PFSK-1 (cell line): ENCODE measurements around the gene VDAC1.

Experiments used
- FOXP2 ChIP-seq: optimal IDR thresholded peaks from 2 replicates; pipeline ENCODE3; 2011; ENCODE audit warnings: borderline replicate concordance, control low read depth, inconsistent platforms; ENCODE audit not compliant: insufficient read depth; ENCODE audit errors: extremely low read length, extremely low read depth
- POLR2AphosphoS5 ChIP-seq: IDR thresholded peaks from 2 replicates; pipeline ENCODE4 v1.6.1; 2012; ENCODE audit warnings: low read depth, mild to moderate bottlenecking, control low read depth, low read length, moderate library complexity
- SIN3A ChIP-seq: IDR thresholded peaks from 2 replicates; pipeline ENCODE4 v1.6.1; 2012; ENCODE audit warnings: mild to moderate bottlenecking, low read length, moderate library complexity, borderline replicate concordance; ENCODE audit not compliant: insufficient read depth
- TAF1 ChIP-seq: IDR thresholded peaks from 2 replicates; pipeline ENCODE4 v1.6.1; 2012; ENCODE audit warnings: low read length, control low read depth, borderline replicate concordance; ENCODE audit not compliant: insufficient read depth
- TF ChIP-seq, protein P1 (sequence below), 2 experiments: IDR thresholded peaks; 2 replicates each; pipeline versions ENCODE4 v1.6.1 to v1.8.0; 2011 to 2012; ENCODE audit warnings: low read depth in 2 of 2, low read length in 2 of 2, control low read depth in 1 of 2, inconsistent platforms in 1 of 2, mild to moderate bottlenecking in 1 of 2, moderate library complexity in 1 of 2; ENCODE audit not compliant: insufficient read depth in 1 of 2

Gene VDAC1

DNA sequence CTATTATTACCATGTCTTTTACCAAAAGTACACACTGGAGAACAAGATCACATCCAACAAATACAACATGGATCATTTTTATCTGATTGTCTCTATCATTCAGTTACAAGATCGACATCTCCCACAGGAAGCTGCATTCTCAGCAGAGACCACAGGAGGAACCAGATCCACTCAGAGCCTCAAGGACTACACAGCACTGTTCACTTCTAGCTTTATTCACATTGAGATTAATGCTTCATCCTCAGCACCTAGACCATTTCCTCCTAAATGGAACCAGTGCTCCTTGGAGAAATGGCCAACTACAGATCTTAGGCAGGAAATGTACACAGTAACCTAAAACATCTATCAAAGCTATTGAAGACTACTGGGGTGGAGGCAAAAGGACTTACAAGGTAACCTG, 23.1 kb downstream of the VDAC1 start:
- TF ChIP-seq POLR2AphosphoS5 = no peak
- no peak for TF ChIP-seq TAF1
- TF ChIP-seq, protein P1, sequence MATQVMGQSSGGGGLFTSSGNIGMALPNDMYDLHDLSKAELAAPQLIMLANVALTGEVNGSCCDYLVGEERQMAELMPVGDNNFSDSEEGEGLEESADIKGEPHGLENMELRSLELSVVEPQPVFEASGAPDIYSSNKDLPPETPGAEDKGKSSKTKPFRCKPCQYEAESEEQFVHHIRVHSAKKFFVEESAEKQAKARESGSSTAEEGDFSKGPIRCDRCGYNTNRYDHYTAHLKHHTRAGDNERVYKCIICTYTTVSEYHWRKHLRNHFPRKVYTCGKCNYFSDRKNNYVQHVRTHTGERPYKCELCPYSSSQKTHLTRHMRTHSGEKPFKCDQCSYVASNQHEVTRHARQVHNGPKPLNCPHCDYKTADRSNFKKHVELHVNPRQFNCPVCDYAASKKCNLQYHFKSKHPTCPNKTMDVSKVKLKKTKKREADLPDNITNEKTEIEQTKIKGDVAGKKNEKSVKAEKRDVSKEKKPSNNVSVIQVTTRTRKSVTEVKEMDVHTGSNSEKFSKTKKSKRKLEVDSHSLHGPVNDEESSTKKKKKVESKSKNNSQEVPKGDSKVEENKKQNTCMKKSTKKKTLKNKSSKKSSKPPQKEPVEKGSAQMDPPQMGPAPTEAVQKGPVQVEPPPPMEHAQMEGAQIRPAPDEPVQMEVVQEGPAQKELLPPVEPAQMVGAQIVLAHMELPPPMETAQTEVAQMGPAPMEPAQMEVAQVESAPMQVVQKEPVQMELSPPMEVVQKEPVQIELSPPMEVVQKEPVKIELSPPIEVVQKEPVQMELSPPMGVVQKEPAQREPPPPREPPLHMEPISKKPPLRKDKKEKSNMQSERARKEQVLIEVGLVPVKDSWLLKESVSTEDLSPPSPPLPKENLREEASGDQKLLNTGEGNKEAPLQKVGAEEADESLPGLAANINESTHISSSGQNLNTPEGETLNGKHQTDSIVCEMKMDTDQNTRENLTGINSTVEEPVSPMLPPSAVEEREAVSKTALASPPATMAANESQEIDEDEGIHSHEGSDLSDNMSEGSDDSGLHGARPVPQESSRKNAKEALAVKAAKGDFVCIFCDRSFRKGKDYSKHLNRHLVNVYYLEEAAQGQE (IDR thresholded peaks at IDR 0.05; ENCODE audit: insufficient read depth in 1 of 2, low read depth in 2 of 2, low read length in 2 of 2) = no peak
- TF ChIP-seq FOXP2 = no peak
- no peak for TF ChIP-seq SIN3A

GRCh38 chr5:133980652-133981051, 24.1 kb downstream of the VDAC1 start:
- TF ChIP-seq TAF1 = no peak

DNA sequence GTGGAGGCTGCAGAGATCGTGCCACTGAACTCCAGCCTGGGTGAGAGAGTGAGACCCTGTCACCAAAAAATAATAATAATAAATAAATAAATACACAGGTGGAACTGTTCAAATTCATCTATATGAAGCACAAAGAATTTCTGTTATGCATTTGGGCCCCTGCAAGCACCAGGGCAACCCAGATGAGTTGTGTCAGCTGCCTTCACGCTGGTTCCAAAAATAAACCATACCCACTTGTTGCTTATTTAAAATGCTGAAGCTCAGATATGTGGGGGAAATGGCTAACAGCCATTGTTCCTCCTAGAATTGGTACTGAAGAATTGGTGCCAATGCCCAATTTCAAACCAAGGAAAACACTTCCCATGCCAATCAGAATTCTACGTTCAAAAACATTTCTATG, 25.8 kb downstream of the VDAC1 start:
- TF ChIP-seq, protein P1 (IDR thresholded peaks at IDR 0.05; ENCODE audit: insufficient read depth in 1 of 2, low read depth in 2 of 2, low read length in 2 of 2) = no peak
- TF ChIP-seq FOXP2 = no peak
- no peak for TF ChIP-seq SIN3A
- TF ChIP-seq TAF1 = no peak
- TF ChIP-seq POLR2AphosphoS5 = no peak

DNA sequence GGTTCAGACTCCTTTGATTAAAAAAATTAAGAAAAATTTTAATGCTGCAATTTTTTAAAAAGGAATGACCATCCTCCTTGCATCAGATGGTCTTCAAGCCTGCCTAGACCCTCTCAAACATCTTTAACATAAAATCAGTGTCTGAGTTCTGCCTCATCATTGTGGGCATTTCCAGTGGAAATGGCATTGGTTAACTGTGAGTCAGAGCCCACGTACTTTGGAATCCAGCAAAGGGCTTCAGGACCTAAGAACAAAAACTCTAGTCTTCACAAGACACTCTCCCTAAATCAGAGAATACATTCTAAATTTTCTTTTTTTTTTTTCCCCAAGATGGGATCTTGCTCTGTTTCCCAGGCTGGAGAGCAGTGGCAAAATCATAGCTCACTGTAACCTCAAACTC, 26.9 kb downstream of the VDAC1 start:
- TF ChIP-seq SIN3A (no peak), TAF1 (no peak), POLR2AphosphoS5 (no peak), FOXP2 (no peak)
- TF ChIP-seq, protein P1 (IDR thresholded peaks at IDR 0.05; ENCODE audit: insufficient read depth in 1 of 2, low read depth in 2 of 2, low read length in 2 of 2) = no peak

DNA sequence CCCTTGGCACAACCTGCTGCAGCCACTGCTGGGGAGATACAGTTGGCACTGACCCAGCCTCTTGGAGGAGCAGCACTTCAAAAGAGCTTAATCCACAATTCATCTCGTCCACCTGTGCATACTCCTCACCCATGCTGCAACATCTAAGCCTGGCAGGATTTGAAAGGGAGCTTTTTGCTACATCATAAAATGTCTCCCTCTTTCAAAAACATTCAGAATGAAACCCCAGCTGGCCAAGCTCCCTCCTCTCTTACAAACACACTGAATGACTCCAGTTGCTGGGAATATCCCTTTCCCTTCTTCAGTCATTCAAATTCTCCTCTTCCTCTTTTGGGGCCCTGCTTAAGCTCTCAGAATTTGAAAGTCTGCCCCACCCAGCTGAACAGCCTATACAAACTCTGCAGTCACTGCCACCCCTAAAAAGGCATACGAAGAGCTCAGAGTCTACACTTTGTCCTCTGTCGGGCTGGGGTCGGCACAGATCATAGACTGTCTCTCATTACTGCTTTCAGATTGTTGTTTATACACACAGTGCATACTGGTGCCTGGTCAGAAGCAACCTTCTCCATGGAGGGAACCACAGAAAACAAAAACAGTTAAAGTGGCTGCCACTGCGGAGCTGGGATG, 27.5 kb downstream of the VDAC1 start:
- TF ChIP-seq POLR2AphosphoS5 (no peak), SIN3A (no peak), FOXP2 (no peak)
- TF ChIP-seq, protein P1 (IDR thresholded peaks at IDR 0.05; ENCODE audit: insufficient read depth in 1 of 2, low read depth in 2 of 2, low read length in 2 of 2) = no peak
